GM23338 (cell line): Measurements from ENCODE around the gene FHAD1.

Experiments used
- CTCF ChIP-seq, 2 experiments: fragments of 200-600 bp in 1 of 2; sonication (generic) in 1 of 2; conservative IDR thresholded peaks; 2 replicates each; pipeline versions ENCODE4 v1.5.1 to v1.6.1; 2016 to 2017; ENCODE audit warnings: antibody characterized with exemption in 2 of 2, low read depth in 2 of 2, mild to moderate bottlenecking in 2 of 2, moderate library complexity in 1 of 2
- EZH2 ChIP-seq: fragments of 200-600 bp; sonication (generic); IDR thresholded peaks from one replicate; pipeline ENCODE4 v1.8.0; 2017; ENCODE audit warnings: antibody characterized with exemption, mild to moderate bottlenecking, low read depth; ENCODE audit not compliant: unreplicated experiment

GRCh38 chr1:15331180-15331579 is 84.2 kb downstream of the FHAD1 start:
- no peak for TF ChIP-seq CTCF (conservative IDR thresholded peaks at IDR 0.05; ENCODE audit: low read depth in 2 of 2)
- TF ChIP-seq EZH2 = no peak
